Cardiac ventricle fibroblast (primary cell): ENCODE results near the gene RETN. TPM values are rescaled to one million over a fixed set of nuclear protein-coding genes. Genes with fewer than 3 reads are reported as not detected.

ENCODE experiments used
- total RNA-seq: library from RNA; depleted of rRNA; stranded (reverse); fragments of >200 nt; gene quantifications from 2 replicates; pipeline ENCODE4 v1.2.3, GENCODE V29; 2015

The RETN gene
- not detected in 2 replicates for total RNA-seq

GRCh38 chr19:7668842-7669241 lies at the start of gene RETN:
TSS of gene RETN (plus strand) at chr19:7669049. CDS start at chr19:7669327, 278 bp downstream.

DNA sequence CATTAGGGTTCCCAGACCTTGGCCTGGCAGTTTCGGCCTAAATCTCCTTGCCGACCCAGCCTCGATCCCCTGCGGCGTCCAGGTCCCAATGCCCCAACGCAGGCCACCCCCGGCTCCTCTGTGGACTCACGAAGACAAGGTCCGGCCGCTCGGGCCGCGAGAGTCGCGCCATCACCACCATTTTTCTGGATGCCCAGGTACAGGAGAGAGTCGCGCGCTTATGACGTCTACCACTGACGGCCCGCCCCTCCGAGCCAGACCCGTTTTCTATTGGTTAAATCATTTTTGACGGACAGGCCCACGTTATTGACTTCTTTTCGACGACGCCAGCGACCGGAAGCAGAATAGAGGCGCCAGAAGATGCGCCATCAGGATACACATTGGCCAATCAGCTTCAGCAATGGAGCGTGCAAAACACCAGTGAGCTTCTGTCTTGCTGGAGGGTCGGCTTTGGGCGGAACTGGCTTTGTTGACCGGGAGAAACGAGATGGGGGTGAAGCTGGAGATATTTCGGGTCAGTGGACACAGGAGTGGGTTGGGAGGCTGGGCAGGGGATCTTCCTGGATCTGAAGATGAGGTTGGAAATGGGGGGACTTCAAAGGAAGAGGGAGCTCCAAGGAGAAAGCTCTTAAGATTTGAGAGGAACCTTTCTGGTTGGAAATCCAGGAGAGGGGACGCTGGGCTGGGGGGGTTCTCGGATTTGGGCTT lies 39.3 kb upstream of the RETN start, which contains the start of the genes PET100 and XAB2:
TSS of gene PET100 (plus strand) at position 447 of the 708 bp plus-strand sequence. CDS start at position 488, 41 bp downstream.
TSS of gene XAB2 (minus strand) at position 199 of the 708 bp plus-strand sequence. CDS start at position 181, 18 bp downstream.

DNA sequence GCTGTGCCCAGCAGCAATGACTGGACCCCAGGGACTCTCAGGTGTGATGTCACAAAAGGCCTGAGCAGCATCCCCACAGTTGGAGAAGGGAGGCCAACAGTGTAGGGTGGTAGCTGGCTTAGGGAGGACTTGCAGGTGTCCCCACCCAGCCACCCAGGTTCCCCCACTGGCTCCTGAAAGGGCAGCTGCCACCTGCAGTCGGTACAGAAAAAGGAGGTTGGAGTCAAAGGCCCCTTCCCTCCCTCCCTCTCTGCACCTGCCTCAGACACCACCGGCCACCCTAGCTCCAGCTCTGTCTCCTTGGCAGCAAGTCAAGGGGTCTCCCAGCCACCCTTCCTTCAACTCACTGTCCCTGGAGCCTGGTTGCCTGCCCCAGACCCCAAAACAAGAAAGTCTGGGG lies 35.2 kb upstream of the RETN start, which contains the start of gene PCP2:
TSS of gene PCP2 (minus strand) at position 22 of the 400 bp plus-strand sequence. CDS start 262 bp downstream, outside the sequence.

DNA sequence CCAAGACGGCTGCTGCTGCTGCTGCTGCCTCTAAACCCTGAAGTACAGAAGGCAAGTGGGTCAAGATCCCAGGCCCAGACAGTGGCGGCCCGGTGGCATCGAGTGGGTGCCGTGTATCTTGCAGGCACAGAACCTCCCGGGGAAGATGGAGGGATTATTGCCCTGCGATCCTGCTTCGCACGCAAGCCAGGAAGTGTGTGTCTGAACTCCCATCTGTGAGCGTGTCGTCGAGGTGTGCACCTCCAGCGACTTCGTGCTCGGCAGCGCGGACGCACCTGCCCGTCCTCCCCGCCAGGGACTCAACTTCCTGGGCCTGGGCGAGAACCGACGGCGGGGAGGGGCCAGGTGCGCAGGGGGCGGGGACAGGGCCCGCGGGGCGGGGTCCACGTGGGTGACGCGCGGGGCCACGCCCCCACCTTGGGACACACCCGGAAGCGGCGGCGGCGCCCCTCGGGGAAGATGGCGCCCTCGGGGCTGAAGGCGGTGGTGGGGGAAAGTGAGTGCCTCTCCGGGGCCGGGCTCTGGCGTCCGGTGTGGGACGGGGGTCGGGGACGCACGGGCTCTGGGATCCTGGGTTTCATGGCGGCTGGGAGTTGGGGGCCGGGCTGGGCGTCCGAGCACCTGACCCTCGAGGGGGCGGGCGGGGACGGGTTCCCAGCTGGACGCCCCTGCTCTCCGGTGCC lies 32.0 kb upstream of the RETN start, which contains the start of gene STXBP2:
TSS of gene STXBP2 (plus strand) at position 420 of the 683 bp plus-strand sequence. CDS start at position 460, 40 bp downstream.

GRCh38 chr19:7676854-7677253 lies 8.0 kb downstream of the RETN start, which contains the start of gene MCEMP1:
TSS of gene MCEMP1 (plus strand) at chr19:7677090. CDS start at chr19:7677121, 31 bp downstream.

DNA sequence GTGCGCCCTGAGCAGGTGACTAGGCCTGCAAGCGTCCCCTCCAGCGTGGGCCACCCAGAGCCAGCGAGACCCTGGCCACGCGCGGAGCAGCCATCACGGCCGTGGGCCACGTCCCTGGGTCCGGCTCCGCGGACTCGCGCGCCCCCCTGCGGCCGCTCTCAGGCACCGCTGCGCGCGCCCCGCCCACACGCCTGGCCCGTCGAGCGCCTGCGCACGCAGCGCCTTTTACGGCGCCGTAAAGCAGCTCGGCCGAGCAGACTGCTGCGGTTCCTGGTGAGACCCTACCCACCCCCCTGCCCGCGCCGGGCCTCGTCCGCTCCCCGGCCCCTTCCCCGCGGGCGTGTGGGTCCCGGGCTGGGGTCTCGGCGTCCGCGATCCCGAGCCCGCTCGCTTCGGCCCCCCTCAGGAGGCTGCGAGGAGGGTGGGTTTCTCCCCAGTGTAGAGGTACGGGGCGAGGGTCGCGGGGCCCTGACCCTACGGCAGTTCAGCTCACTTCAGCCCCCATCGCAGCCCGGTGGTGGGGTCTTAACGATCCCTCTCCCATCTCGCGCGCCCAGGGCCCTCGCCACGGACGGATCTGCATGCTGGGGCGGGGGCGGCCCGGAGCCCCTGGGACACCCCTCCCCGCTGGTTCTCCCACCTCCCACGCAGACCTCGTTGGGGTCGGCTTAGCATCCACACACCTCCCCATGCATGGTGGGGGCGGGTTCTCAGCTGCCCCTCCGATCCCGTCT lies 11.9 kb downstream of the RETN start, which contains the start of gene TRAPPC5:
TSS of gene TRAPPC5 (plus strand) at position 228 of the 734 bp plus-strand sequence. CDS start 1,421 bp downstream, outside the sequence.

DNA sequence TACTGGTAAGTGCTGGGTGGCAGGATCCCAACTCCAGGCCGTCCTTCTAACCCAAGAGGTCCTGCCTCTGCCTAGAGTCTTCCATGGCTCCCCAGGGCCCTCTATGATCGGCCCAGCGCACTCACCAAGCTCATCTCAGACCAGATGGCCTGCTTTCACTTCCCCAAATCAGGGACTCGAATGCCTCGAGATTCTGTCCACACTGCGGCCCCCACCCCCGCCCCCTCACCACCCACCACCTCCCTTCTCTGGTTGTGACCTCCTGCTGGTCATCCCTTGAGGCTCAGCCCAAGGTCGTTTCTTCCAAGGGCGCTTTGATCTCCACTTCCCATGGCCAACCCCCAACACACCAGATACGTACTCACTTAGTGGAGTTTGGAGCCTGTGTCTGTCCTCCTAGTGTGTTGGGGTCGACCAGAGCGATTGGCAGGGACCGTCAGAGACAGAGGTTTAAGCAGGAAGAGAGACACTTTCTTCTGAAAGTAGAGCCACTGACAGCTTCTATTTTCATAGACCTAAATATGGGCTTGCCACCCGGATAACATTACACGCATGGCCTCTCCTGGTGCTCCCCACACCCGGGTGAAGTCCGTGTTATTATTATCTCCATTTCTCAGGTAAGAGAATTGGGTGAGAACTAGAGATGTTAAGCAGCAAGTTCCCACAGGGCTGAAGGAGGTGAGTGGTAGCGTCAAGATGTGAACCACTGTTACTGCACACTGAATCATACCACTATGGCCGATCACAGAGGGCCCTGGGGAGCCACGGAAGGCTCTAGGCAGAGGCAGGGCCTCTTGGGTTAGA lies 33.0 kb downstream of the RETN start, which contains the start of gene FCER2:
TSS of gene FCER2 (minus strand) at position 478 of the 804 bp plus-strand sequence. CDS start 2,371 bp downstream, outside the sequence.

Other genes with a start within 250 kb of the RETN start
- 2.4 and 8.0 TPM in 2 replicates for gene PEX11G, start 180.0 kb upstream of the RETN start, total RNA-seq
- 76.1 and 90.6 TPM in 2 replicates for gene ZNF358, start 152.9 kb upstream of the RETN start, total RNA-seq
- gene MCOLN1, start 146.4 kb upstream of the RETN start, total RNA-seq = 7.2 and 11.0 TPM in 2 replicates
- 55.9 and 59.7 TPM in 2 replicates for gene PNPLA6, start 133.3 kb upstream of the RETN start, total RNA-seq
- not detected in 2 replicates for gene CAMSAP3, start 73.2 kb upstream of the RETN start, total RNA-seq
- 37.0 and 42.1 TPM in 2 replicates for gene XAB2, start 39.5 kb upstream of the RETN start, total RNA-seq
- gene PET100, start 39.3 kb upstream of the RETN start, total RNA-seq = 10.3 and 11.2 TPM in 2 replicates
- not detected in 2 replicates for gene PCP2, start 35.3 kb upstream of the RETN start, total RNA-seq
- 19.1 and 20.1 TPM in 2 replicates for gene STXBP2, start 31.9 kb upstream of the RETN start, total RNA-seq
- gene MCEMP1, start 8.0 kb downstream of the RETN start, total RNA-seq = not detected in 2 replicates
- 83.4 and 88.0 TPM in 2 replicates for gene TRAPPC5, start 11.8 kb downstream of the RETN start, total RNA-seq
- not detected in 2 replicates for gene FCER2, start 33.1 kb downstream of the RETN start, total RNA-seq
- not detected in 2 replicates for gene CLEC4G, start 63.1 kb downstream of the RETN start, total RNA-seq
- gene CD209, start 78.5 kb downstream of the RETN start, total RNA-seq = not detected in 2 replicates
- not detected in 2 replicates for gene CLEC4M, start 94.2 kb downstream of the RETN start, total RNA-seq
- gene EVI5L, start 161.2 kb downstream of the RETN start, total RNA-seq = 16.8 and 21.4 TPM in 2 replicates
- gene PRR36, start 205.3 kb downstream of the RETN start, total RNA-seq = 0.44 TPM in 1 of 2 replicates, not detected in the other
- gene LRRC8E, start 219.5 kb downstream of the RETN start, total RNA-seq = 4.1 and 4.6 TPM in 2 replicates
- 6.8 and 8.5 TPM in 2 replicates for gene MAP2K7, start 234.8 kb downstream of the RETN start, total RNA-seq
- 0.15 TPM in 1 of 2 replicates, not detected in the other for gene TGFBR3L, start 245.8 kb downstream of the RETN start, total RNA-seq